HCT116 (cell line): ENCODE data around the gene BTBD6. TPM values are rescaled to one million over a fixed set of nuclear protein-coding genes. Genes with fewer than 3 reads are reported as not detected.

ENCODE experiments used
- ATAC-seq: fragments of 200-7000 bp; cut with Tn5 transposase; 2 replicates; pipeline ENCODE4 v1.9.1; 2020; ENCODE audit warnings: mild to moderate bottlenecking, moderate library complexity
- BruUV-seq: library from RNA; stranded (reverse); fragments of 400-500 nt; replicated peaks from 2 replicates; lab custom pipeline; 2021; lab: Mats Ljungman, UMichigan
- CTCF ChIA-PET: fragments of 300-600 bp; sonication (Branson Sonifier 250); formaldehyde crosslinking; loops from one replicate; lab custom pipeline; 2021; ENCODE audit warnings: antibody characterized with exemption; lab: Charles Lee
- POLR2A ChIA-PET: fragments of 300-600, 350-600 bp; sonication (Branson Sonifier 250); formaldehyde crosslinking; loops from one replicate; lab custom pipeline; 2021; ENCODE audit warnings: antibody characterized with exemption; lab: Charles Lee
- RAD21 ChIA-PET, 2 experiments: fragments of 300-600 bp; sonication (Branson Sonifier 250); formaldehyde crosslinking; loops; one replicate each; lab custom pipeline; 2023; ENCODE audit warnings: low total read pairs in 2 of 2; ENCODE audit not compliant: uncharacterized antibody in 2 of 2, unreplicated experiment in 2 of 2, low non-redundant PET in 1 of 2; lab: Charles Lee
- DNase-seq: peaks from one replicate; pipeline ENCODE4 v3.0.0-alpha.2; 2010; ENCODE audit warnings: low read depth, low spot score
- H2AFZ ChIP-seq: fragments of 200-600 bp; shearing (Covaris generic), sonication (generic); 2 replicates; pipeline ENCODE4 v1.6.1; 2017; ENCODE audit warnings: low read depth, mixed run types, mixed read lengths, antibody characterized with exemption, low read length; ENCODE audit not compliant: poor library complexity, severe bottlenecking
- H3K27ac ChIP-seq: 2 replicates; pipeline ENCODE4 v1.5.1; 2012; ENCODE audit warnings: low read depth, low read length
- H3K27me3 ChIP-seq: fragments of 200-600 bp; sonication (generic); 2 replicates; pipeline ENCODE4 v1.6.1; 2016; ENCODE audit warnings: mixed run types, low read length, mixed read lengths; ENCODE audit not compliant: insufficient read depth
- H3K36me3 ChIP-seq, 2 experiments: fragments of 200-500 bp in 1 of 2; fragments of 200-600 bp in 1 of 2; sonication (Bioruptor generic) in 1 of 2; sonication (generic) in 1 of 2; 2 replicates each; pipeline versions ENCODE4 v1.5.1 to v1.6.1; 2014 to 2016; ENCODE audit warnings: low read length in 2 of 2, inconsistent platforms in 1 of 2, mixed read lengths in 1 of 2, mixed run types in 1 of 2; ENCODE audit not compliant: insufficient read depth in 2 of 2, control insufficient read depth in 1 of 2
- H3K4me1 ChIP-seq, 2 experiments: fragments of 200-600 bp in 1 of 2; sonication (generic) in 1 of 2; 2 replicates each; pipeline versions ENCODE4 v1.5.1 to v1.6.1; 2012 to 2017; ENCODE audit warnings: low read length in 2 of 2, inconsistent platforms in 1 of 2, mild to moderate bottlenecking in 1 of 2, mixed read lengths in 1 of 2, mixed run types in 1 of 2, moderate library complexity in 1 of 2; ENCODE audit not compliant: insufficient read depth in 2 of 2, control insufficient read depth in 1 of 2
- H3K4me2 ChIP-seq: fragments of 200-600 bp; sonication (generic); 2 replicates; pipeline ENCODE4 v1.6.1; 2017; ENCODE audit warnings: mixed run types, low read length, mixed read lengths
- H3K4me3 ChIP-seq, 2 experiments: fragments of 200-600 bp in 1 of 2; sonication (generic) in 1 of 2; replicated peaks in 1 of 2; 2 replicates each; pipeline ENCODE4 v1.5.1; 2011 to 2016; ENCODE audit warnings: low read length in 2 of 2, control low read depth in 1 of 2, low read depth in 1 of 2, mild to moderate bottlenecking in 1 of 2, mixed read lengths in 1 of 2, mixed run types in 1 of 2
- H3K79me2 ChIP-seq: fragments of 200-600 bp; sonication (generic); 2 replicates; pipeline ENCODE4 v1.6.1; 2017; ENCODE audit warnings: mild to moderate bottlenecking, mixed run types, low read length, moderate library complexity, mixed read lengths; ENCODE audit not compliant: insufficient read depth
- H3K9ac ChIP-seq: fragments of 200-600 bp; sonication (generic); 2 replicates; pipeline ENCODE4 v1.6.1; 2016; ENCODE audit warnings: low read length, mixed read lengths
- H3K9me2 ChIP-seq: fragments of 200-600 bp; sonication (generic), shearing (Covaris generic); 2 replicates; pipeline ENCODE4 v1.6.1; 2017; ENCODE audit warnings: mixed run types, mild to moderate bottlenecking, moderate library complexity; ENCODE audit not compliant: insufficient read depth
- H3K9me3 ChIP-seq, 2 experiments: fragments of 200-500 bp in 1 of 2; fragments of 200-600 bp in 1 of 2; sonication (Bioruptor generic) in 1 of 2; sonication (generic) in 1 of 2; 2 replicates each; pipeline ENCODE4 v1.6.1; 2014 to 2017; ENCODE audit warnings: low read length in 2 of 2, mixed read lengths in 2 of 2, inconsistent platforms in 1 of 2, low read depth in 1 of 2, mild to moderate bottlenecking in 1 of 2, mixed run types in 1 of 2, moderate library complexity in 1 of 2; ENCODE audit not compliant: control insufficient read depth in 1 of 2, insufficient read depth in 1 of 2
- H4K20me1 ChIP-seq: fragments of 200-600 bp; sonication (generic), shearing (Covaris generic); 2 replicates; pipeline ENCODE4 v1.6.1; 2017; ENCODE audit warnings: mixed run types, mild to moderate bottlenecking, moderate library complexity; ENCODE audit not compliant: insufficient read depth
- CBX3 ChIP-seq: IDR thresholded peaks from 2 replicates; pipeline ENCODE4 v1.6.1; 2012; ENCODE audit warnings: low read depth
- CTCF ChIP-seq, 3 experiments: fragments of 200-600 bp in 1 of 3; sonication (generic) in 1 of 3; IDR thresholded peaks in 2 of 3; conservative IDR thresholded peaks in 1 of 3; 2 replicates each; pipeline ENCODE4 v1.5.1; 2012 to 2017; ENCODE audit warnings: low read depth in 2 of 3, low read length in 2 of 3, antibody characterized with exemption in 1 of 3, borderline replicate concordance in 1 of 3, control low read depth in 1 of 3, mild to moderate bottlenecking in 1 of 3, mixed read lengths in 1 of 3, mixed run types in 1 of 3, moderate library complexity in 1 of 3; ENCODE audit not compliant: insufficient read depth in 1 of 3
- EGR1 ChIP-seq: IDR thresholded peaks from 2 replicates; pipeline ENCODE4 v1.6.1; 2012; ENCODE audit warnings: low read depth
- JUND ChIP-seq: IDR thresholded peaks from 2 replicates; pipeline ENCODE4 v1.6.1; 2012
- POLR2A ChIP-seq: IDR thresholded peaks from 2 replicates; pipeline ENCODE4 v1.7.0; 2011; ENCODE audit warnings: borderline replicate concordance; ENCODE audit not compliant: insufficient read depth, insufficient read length; ENCODE audit errors: extremely low read depth
- POLR2AphosphoS5 ChIP-seq: IDR thresholded peaks from 2 replicates; pipeline ENCODE4 v1.6.1; 2011; ENCODE audit warnings: mild to moderate bottlenecking, low read depth, low read length, moderate library complexity
- SP1 ChIP-seq: IDR thresholded peaks from 2 replicates; pipeline ENCODE4 v1.6.1; 2012; ENCODE audit warnings: low read depth
- ZFX ChIP-seq: fragments of 450-650 bp; IDR thresholded peaks from 2 replicates; pipeline ENCODE4 v1.6.1; 2017
- ZNF274 ChIP-seq: fragments of 200-500 bp; sonication (Bioruptor generic); IDR thresholded peaks from 2 replicates; pipeline ENCODE4 v1.6.1; 2014; ENCODE audit warnings: mild to moderate bottlenecking, low read depth, low read length, inconsistent platforms
- intact Hi-C: fragments of 100-400 bp; cut with micrococcal nuclease; formaldehyde crosslinking; loops from 2 replicates; pipeline ENCODE4 v1.10.0; 2022
- total RNA-seq: library from RNA; stranded (reverse); gene quantifications from one replicate; pipeline ENCODE4 v1.2.1, GENCODE V29; 2021; ENCODE audit not compliant: unreplicated experiment
- TF ChIP-seq, protein P1 (sequence below): IDR thresholded peaks from 2 replicates; pipeline ENCODE4 v1.6.1; 2012
- TF ChIP-seq, protein P2 (sequence below): IDR thresholded peaks from 2 replicates; pipeline ENCODE4 v1.6.1; 2012; ENCODE audit warnings: low read depth
- TF ChIP-seq, protein P3 (sequence below): IDR thresholded peaks from 2 replicates; pipeline ENCODE4 v1.6.1; 2011; ENCODE audit warnings: mild to moderate bottlenecking, low read length, moderate library complexity; ENCODE audit not compliant: insufficient replicate concordance; ENCODE audit errors: extremely low read depth
- TF ChIP-seq, protein P4 (sequence below): IDR thresholded peaks from 2 replicates; pipeline ENCODE4 v1.6.1; 2012

BTBD6 gene
- total RNA-seq, 1 experiment from 2014 or later, result 35.9 TPM

GRCh38 chr14:105250986-105251385 is 2.7 kb downstream of the BTBD6 start:
- Histone ChIP-seq H3K79me2 (peaks cover 40% of the 10 kb centered on the region), H3K9ac (no peak overlapping the region), H3K4me2 (no peak overlapping the region), H3K27ac (no peak overlapping the region), H3K9me3 (no peaks in the 10 kb centered on the region), H3K4me3 (no peak overlapping the region), H4K20me1 (no peaks in the 10 kb centered on the region), H3K4me1 (peaks cover 8 to 17% of the 10 kb centered on the region in 2 experiments; a peak in 3 of 4 replicates), H3K27me3 (no peaks in the 10 kb centered on the region), H3K9me2 (no peaks in the 10 kb centered on the region), H3K36me3 (peaks cover 2 to 10% of the 10 kb centered on the region in 2 experiments; a peak in 3 of 4 replicates), H2AFZ (no peak overlapping the region)
- BruUV-seq, result no TSS peak
- ChIA-PET POLR2A (no interaction called here), CTCF (no interaction called here), RAD21 (no interaction called here)
- TF ChIP-seq CBX3 (no peak), JUND (no peak), POLR2AphosphoS5 (no peak), POLR2A (no peak), CTCF (IDR thresholded peaks at IDR 0.05 in 2 of 3, conservative IDR thresholded peaks at IDR 0.05 in 1 of 3; ENCODE audit: borderline replicate concordance in 1 of 3, insufficient read depth in 1 of 3, low read depth in 2 of 3, low read length in 2 of 3) (no peak), SP1 (no peak), ZNF274 (no peak), EGR1 (no peak), ZFX (no peak)
- TF ChIP-seq, protein P1, sequence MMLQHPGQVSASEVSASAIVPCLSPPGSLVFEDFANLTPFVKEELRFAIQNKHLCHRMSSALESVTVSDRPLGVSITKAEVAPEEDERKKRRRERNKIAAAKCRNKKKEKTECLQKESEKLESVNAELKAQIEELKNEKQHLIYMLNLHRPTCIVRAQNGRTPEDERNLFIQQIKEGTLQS, result no peak
- TF ChIP-seq, protein P2, sequence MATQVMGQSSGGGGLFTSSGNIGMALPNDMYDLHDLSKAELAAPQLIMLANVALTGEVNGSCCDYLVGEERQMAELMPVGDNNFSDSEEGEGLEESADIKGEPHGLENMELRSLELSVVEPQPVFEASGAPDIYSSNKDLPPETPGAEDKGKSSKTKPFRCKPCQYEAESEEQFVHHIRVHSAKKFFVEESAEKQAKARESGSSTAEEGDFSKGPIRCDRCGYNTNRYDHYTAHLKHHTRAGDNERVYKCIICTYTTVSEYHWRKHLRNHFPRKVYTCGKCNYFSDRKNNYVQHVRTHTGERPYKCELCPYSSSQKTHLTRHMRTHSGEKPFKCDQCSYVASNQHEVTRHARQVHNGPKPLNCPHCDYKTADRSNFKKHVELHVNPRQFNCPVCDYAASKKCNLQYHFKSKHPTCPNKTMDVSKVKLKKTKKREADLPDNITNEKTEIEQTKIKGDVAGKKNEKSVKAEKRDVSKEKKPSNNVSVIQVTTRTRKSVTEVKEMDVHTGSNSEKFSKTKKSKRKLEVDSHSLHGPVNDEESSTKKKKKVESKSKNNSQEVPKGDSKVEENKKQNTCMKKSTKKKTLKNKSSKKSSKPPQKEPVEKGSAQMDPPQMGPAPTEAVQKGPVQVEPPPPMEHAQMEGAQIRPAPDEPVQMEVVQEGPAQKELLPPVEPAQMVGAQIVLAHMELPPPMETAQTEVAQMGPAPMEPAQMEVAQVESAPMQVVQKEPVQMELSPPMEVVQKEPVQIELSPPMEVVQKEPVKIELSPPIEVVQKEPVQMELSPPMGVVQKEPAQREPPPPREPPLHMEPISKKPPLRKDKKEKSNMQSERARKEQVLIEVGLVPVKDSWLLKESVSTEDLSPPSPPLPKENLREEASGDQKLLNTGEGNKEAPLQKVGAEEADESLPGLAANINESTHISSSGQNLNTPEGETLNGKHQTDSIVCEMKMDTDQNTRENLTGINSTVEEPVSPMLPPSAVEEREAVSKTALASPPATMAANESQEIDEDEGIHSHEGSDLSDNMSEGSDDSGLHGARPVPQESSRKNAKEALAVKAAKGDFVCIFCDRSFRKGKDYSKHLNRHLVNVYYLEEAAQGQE, result no peak
- TF ChIP-seq, protein P3, sequence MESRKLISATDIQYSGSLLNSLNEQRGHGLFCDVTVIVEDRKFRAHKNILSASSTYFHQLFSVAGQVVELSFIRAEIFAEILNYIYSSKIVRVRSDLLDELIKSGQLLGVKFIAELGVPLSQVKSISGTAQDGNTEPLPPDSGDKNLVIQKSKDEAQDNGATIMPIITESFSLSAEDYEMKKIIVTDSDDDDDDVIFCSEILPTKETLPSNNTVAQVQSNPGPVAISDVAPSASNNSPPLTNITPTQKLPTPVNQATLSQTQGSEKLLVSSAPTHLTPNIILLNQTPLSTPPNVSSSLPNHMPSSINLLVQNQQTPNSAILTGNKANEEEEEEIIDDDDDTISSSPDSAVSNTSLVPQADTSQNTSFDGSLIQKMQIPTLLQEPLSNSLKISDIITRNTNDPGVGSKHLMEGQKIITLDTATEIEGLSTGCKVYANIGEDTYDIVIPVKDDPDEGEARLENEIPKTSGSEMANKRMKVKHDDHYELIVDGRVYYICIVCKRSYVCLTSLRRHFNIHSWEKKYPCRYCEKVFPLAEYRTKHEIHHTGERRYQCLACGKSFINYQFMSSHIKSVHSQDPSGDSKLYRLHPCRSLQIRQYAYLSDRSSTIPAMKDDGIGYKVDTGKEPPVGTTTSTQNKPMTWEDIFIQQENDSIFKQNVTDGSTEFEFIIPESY, result no peak
- TF ChIP-seq, protein P4, sequence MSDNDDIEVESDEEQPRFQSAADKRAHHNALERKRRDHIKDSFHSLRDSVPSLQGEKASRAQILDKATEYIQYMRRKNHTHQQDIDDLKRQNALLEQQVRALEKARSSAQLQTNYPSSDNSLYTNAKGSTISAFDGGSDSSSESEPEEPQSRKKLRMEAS, result no peak
- DNase-seq, result no peak
- no peak for ATAC-seq
- intact Hi-C loops, result no loop called here
